Activated CD8-positive, alpha-beta memory T cell treated with anti-CD3 and anti-CD28 coated beads for 36 hours (primary cell): ENCODE data around the gene PERCC1. TPM values are rescaled to one million over a fixed set of nuclear protein-coding genes. Genes with fewer than 3 reads are reported as not detected.
"Not testable (repeated sequence)": the region's sequence is repeated elsewhere in the genome, so short reads cannot be mapped to it uniquely, and the experiment has no call there.

Experiments
- CTCF ChIA-PET: fragments of 350-600 bp; sonication (Branson Sonifier 250); formaldehyde crosslinking; loops from one replicate; lab custom pipeline; 2021; ENCODE audit warnings: antibody characterized with exemption; lab: Charles Lee
- POLR2A ChIA-PET: fragments of 350-600 bp; sonication (Branson Sonifier 250); formaldehyde crosslinking; loops from one replicate; lab custom pipeline; 2021; ENCODE audit warnings: antibody characterized with exemption; lab: Charles Lee
- total RNA-seq, 2 experiments: library from RNA; stranded (reverse); gene quantifications; one replicate each; pipeline ENCODE4 v1.2.3, GENCODE V29; 2021

Gene PERCC1
- total RNA-seq, 2 experiments from 2014 or later: 0.34 to 0.70 TPM

DNA sequence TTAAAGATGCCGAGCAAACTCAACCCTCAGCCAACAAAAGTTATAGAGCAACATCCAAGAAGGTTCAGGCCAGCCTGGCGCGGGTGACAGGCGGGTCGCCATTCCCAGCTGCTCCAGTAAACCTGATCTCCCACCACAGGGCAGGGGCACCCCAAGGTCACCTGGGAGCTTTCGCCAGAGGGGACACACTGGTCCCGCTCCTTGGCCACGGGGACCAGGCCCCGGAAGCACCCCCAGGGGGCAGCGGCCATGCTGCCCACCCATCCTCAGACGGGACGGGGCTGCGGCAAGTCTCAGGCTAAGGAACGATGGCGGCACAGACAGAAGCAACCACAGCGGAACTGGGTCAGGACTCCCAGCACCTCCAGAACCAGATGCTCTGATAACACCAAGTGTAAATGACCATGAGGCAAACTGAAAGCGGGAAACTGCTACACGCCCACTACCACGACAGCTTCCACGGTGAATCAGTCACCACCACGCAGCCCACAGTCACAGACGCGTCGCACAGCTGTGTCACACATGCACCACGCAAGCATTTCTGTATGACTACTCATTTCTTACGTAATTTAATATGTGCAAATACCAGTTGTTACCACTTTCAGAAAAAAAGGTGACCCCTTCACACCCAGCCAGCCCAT is 27.6 kb downstream of the PERCC1 start:
- POLR2A ChIA-PET: no interaction called here
- CTCF ChIA-PET: no interaction called here

DNA sequence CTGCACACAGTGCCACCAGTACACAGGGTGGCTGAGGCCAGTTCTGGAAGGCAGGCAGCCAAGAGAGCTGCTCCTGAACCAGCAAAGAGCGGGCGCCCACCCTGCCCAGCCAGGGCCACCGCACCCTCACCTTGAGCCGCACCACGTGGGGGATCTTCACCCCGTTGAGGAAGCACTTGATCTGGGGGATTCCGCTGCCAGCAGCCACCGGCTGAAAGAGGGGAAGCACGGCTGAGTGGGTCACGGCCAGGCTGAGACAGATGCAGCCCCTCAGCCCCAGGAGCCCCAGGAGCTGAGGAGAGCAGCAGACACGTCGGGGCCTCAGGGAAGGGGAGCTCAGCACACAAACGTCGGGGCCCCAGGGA is 28.1 kb downstream of the PERCC1 start:
- POLR2A ChIA-PET: no interaction called here
- CTCF ChIA-PET: no interaction called here

DNA sequence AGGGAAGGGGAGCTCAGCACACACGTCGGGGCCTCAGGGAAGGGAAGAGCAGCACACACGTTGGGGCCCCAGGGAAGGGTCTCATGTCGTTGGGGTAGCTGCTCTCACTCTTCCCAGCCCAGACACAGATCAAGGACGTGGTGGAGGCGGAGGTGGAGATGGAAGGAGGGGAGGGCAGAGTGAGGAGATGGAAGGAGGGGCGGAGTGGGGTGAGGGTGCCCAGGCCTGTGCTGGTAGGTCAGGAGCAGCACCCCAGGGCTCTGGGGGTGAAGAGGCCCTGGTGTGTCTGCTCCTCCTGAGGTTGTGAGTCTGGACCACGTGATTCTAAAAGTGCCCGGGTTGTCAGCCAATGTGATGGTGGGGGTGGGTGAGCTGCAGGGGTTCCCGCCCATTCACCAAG is 29.1 kb downstream of the PERCC1 start:
- ChIA-PET POLR2A (interaction anchor here (0.8 kb wide), 1 partner anchor 46 kb away, joined by 7 read pairs; no protein-coding TSS in a partner anchor), CTCF (no interaction called here)

DNA sequence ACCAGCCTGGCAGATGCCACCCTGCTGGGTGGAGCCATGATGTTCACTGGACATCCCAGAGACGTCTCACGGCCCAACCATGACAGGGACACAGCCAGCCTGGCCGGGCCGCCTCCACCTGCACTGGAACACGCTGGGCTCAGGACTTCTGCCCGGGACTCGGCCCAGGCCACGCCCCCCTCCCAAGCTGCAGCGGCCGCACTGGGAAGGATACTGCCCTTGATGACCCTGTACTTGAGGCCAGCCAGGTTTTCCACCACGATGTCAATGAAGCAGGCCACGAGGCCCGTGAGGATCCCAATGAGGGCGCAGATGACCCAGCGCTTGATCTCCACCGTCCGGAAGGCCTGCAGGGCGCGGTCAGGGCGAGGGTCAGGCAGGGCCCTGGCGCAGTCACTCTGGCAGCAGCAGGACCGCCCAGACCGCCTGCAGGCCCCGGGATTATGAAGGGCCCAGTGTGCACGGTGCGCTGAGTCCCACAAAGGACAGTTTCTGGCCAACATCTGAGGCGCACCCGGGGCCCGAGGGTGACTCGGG is 29.8 kb downstream of the PERCC1 start:
- ChIA-PET CTCF (no interaction called here), POLR2A (no interaction called here)

DNA sequence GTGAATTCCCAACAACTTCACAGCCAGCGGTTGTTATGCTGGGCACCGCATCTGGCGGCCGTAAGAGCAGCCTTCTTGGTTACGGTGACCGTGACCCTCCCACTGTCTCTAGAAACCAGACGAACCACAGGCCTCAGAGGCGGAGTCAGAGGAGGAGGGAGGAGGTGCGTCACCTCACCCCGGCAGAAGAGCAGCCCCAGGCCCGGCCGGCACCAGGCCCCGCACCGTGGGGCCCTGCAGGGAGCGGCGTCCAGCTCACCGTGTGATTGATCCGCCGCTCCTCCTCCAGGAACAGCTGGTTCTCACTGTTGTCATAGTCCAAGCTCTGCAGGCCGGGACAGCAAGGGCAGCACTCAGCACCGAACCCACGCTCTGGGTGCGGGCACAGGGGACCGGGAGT is 30.3 kb downstream of the PERCC1 start:
- ChIA-PET POLR2A (no interaction called here), CTCF (no interaction called here)

DNA sequence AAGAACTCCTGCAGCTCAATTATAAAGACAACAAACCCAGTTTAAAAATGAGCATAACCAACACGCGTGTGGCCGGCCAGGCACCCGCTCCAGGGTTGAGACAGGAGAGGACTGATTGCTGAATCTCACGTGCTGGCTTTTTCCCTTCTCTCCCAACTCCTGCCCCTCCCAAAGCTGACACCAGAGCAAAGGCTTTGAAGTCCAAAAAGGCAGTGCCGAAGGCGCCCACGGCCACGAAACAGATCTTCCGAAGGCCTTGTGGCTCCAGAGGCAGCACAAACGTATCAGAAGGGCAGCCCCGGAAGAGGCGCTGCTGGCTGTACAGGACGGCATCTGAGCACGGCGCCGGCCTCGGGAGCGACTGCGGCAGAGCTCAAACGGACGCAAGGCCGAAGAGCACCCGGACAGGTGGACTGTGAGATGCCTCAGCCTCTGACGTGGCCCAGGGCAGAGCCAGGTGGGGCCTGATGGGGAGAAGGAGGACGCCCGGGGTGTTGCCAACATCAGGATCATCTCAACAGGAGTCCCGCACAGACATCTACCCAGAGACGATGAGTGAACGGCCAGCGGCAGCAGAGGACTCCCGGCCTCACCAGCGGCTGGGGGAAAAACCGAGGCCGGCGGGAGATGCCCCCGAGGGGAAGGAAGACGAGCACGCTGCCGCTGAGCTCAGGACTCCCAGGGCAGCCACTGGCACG is 33.5 kb downstream of the PERCC1 start:
- ChIA-PET CTCF (no interaction called here), POLR2A (no interaction called here)

DNA sequence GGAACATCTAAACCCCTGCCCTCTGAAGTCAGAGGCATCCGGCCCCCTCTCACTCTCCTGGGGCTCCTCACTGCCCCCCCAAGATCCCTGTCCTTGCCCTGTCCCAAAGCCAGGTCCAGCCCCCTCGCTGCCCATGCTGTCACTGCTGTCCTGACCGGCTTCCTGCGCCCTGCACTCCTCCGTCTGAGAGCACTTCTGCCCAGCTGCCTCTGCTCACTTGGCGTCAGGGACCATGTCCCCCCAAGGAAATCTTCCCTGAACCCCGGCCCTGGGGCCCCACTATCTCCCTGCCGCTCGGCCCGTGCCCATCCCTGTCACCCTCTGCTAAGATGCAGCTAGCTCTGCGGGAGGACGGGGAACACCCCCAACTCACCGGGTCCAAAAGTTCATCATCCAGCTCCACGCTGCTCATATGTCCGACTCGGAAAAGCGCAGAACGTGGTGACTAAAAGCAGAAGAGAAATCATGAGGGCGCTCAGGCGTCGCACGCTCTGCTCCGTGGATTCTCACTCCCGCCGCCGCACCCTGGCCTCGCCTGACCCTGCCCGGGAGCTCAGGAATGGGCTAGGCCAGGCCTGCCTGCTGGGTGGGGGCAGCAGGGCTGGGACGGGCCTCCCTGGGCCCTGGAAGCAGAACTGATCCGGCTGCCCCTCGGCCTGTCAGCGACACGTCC is 34.2 kb downstream of the PERCC1 start:
- CTCF ChIA-PET: no interaction called here
- POLR2A ChIA-PET: no interaction called here

DNA sequence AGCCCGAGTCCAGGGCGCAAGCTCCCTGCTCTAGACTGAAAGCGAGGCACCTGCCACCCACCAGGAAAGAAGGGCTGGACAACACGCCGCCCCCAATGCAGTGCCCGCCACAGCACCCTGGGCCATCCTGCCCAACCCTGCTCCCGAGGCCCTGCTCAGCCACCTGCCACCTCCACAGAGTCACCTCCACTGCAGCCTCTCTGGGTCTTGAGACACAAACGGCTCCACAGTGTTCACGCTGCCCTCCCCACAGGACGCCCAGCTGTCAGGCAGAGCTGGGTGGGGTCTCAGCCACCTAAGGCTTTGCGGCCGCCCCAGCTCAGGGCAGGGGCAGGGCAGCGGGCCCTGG is 34.7 kb downstream of the PERCC1 start:
- ChIA-PET POLR2A (no interaction called here), CTCF (no interaction called here)

DNA sequence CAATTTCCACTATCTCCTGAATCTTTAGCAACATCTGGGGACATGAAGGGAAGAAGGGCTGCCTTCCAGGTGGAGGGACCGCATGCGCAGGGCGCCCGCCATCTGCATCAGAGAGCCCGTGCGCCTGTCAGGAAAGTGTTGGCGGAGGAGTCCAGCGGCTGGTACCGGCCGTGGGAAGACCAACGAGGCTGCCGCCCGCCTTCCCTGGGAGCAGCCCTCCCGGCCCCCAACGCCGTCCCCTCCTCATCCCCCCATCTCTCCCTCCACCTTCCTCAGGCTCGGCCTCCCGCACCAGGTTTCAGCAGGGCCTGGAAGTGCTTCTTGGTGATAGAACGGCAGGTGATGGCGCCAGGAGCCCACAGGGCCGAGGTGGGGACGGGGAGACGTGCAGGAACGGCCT is 35.2 kb downstream of the PERCC1 start:
- POLR2A ChIA-PET: no interaction called here
- CTCF ChIA-PET: interaction anchor here (0.6 kb wide), 1 partner anchor 102 kb away, joined by 4 read pairs; no protein-coding TSS in a partner anchor

DNA sequence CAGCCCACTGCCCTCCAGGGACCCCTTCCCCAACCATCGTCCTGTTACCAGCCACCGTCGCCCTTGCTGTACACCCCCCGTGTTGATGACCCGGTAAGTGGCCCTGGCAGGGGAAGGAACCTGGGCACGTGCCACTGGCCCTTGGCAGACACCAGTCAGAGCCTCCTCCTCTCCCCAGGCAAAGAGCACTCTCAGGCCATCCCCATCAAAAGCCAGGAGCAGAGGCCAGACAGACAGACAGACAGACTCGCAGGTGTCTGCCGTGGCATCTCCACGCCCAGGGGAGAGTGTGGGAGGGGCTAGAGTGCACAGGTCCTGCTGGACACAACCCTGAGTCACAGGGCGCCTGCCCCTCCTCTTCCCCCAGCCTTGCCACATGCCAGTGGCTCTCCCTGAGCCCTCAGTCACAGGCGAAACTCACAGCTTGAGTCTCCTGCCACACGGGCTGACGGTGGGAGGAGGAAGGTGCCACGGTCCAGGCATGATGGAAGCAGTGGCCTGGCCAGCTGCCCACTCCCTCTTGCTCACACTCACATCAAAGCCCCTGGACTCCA is 36.2 kb downstream of the PERCC1 start:
- CTCF ChIA-PET: interaction anchor here (0.6 kb wide), 1 partner anchor 103 kb away, joined by 4 read pairs; no protein-coding TSS in a partner anchor

DNA sequence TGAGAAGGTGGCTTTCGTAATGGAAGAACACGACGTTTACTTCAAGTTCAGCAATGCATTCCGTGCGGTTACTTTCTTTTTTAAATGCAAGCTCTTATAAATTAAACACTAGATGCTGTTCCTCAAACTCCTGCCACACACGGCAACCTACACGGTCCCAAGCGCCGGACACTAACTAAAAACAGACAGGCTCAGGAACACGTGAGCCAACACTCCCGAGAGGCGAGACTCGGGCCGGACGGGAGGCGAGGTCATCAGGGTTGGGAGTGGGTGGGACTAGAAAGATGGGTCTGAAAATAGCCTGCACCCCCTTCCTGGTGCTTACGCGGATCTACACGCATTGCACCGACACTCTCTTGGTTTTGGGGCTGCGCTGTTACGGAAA is 37.5 kb downstream of the PERCC1 start:
- POLR2A ChIA-PET: no interaction called here
- CTCF ChIA-PET: no interaction called here

More for the DNA sequence above, 36.2 kb downstream of the PERCC1 start:
- POLR2A ChIA-PET: no interaction called here

DNA sequence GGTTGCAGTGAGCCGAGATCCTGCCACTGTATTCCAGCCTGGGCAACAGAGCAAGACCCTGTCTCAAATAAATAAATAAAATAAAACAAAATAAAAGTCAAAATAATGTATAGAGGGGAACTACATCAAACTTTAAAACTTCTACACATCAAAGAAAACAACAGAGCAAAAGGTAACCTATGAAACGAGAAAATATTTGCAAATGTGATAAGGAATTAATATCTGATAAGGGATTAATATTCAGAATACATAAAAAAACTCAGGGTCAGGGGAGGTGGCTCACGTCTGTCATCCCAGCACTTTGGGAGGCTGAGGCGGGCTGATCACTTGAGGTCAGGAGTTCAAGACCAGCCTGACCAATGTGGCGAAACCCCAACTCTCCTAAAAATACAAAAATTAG is 38.3 kb downstream of the PERCC1 start:
- CTCF ChIA-PET: interaction anchor here (0.7 kb wide), 1 partner anchor 1218 kb away, joined by 3 read pairs; no protein-coding TSS in a partner anchor
- POLR2A ChIA-PET: not testable (repeated sequence)

DNA sequence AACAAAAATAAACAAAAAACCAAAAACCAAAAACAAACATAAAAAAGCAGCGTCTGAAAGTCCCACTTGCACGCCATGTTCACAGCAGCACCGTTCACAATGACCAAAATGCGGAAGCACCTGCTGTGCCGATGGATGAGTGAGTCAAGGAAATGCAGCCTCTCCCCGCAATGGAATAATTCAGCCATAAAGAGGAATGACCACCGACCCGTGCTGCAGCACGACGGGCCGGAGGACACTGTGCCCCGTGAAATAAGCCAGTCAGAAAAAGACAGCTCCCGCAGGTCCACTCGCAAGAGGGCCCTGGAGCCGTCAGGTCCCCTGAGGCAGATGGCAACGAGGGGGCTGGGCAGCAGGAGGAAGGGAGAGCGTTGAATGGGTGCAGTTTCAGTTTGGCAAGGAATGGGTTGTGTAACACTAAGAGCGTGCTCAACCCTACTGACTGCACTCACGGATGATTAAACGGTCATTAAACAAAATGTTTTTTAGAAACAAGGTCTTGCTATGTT is 38.9 kb downstream of the PERCC1 start:
- POLR2A ChIA-PET: no interaction called here
- CTCF ChIA-PET: no interaction called here

DNA sequence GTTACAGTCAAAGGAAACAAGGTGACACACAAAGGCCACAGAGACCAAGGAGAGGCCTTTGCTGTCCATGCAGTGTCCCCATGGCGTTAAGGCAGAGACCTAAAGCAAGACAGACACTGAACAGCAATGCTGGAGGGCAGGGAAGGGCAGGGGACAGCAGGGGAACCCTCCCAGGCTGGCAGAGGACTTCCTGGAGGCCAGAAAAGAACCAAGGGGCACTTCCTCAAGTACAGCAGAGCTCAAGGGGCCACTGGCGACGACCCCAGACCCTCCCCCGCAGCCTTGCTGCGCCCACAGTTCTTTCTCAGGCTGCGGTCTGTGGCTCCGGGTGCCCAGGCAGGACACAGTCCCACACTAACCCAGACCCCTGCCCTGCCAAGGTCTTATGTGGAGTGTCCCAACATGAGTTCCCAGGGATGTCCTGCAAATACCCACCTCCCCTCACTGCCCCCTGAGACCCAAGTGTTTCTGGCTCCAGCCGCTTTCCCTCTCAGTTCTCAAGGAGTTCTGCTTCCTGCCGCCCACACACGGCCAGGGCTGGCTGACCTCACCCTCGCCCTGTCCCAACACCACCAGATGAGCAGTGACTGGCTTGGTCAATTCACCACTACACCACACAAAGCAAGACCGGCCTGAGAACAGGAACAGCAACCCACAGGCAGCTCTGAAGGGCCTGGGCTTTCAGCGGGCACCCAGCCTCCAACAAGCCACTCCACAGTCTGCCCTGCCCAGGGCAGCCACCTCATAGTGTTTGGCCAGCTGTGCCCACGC is 39.8 kb downstream of the PERCC1 start:
- ChIA-PET POLR2A (no interaction called here), CTCF (no interaction called here)

DNA sequence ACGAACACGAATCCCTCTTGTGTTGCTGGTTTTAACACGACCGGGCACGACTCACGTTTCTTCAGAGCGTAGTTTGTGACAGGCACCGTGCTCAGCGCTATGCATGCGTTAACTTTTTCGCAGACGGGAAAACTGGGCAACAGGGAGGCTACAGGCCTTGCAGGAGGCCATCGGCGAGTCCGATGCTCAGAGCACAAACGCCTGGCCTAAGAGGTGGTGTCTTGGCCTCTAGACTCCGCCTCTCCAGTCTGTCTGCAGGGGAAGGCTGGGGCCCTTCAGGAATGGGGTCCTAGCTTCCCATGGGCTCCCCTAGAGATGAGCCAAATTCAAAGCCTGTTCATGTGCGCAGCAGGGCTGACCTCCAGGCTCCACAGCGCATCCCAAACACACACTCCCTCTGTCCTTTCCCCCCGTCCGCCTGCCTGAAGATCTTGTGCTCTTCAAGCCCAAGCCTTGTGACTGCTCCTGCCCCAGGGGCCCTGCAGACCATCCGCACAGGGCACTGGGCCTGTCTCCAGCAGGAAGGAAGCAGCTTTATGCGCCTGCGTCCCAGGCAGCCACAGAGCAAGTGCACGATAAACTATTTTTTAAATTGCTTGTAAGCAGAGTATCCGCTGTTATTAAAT is 40.8 kb downstream of the PERCC1 start:
- ChIA-PET CTCF (no interaction called here), POLR2A (no interaction called here)

DNA sequence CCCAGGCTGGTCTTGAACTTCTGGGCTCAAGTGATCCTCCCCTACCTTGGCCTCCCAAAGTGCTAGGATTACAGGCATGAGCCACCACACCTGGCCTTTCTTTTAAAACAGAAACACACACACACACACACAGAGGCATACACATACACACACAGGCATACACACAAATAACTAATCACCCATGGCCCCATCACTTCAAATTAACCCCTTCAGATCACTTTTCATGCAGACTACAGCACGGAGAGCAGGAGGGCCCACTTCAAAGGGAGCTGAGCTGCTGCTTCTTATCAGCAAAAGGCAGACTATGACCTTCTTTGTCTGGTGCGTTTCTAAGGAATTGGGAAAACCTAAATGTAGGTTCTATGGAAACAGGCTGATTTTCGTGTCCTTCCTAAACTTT is 42.1 kb downstream of the PERCC1 start:
- ChIA-PET POLR2A (no interaction called here), CTCF (interaction anchor here (0.6 to 0.7 kb wide), 2 partner anchors 11 to 42 kb away, joined by 3 read pairs; partner anchors contain the start of gene PERCC1)

DNA sequence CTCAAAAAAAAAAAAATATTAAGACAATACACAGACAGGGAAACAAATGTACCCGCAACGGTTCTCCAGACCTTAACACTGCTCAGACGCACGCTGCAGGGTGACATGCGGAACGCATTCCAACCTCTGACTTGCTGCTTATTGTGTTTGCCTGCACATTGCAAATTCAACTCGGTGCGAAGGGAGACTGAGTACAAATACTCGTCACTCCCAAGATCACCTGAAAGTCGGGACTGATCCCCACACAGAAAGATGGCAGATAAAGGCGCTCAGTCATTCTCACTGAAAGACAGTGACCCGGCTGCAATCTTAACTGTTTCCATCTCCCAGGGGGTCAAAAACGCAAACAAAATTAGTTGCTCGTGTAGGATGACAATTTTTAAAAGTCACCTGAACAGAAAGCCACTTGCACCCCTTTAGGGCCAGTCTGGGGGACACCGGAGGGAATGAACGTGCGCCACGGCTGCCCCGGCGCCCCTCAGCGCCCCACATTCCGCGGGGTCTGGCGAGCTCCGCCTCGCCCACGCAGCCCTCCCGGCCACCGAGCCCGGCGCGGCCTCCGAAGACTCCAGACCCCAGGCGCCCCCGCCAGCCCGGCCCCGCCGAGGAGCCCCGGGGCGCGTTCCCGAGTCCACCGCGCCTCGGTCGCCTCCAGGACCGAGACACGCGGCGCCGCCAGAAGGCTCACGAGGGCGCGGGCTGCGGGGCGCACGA is 43.4 kb downstream of the PERCC1 start:
- CTCF ChIA-PET: interaction anchor here (0.6 kb wide), 1 partner anchor 57 kb away, joined by 3 read pairs; no protein-coding TSS in a partner anchor
- POLR2A ChIA-PET: interaction anchor here (0.6 kb wide), 1 partner anchor 231 kb away, joined by 5 read pairs; no protein-coding TSS in a partner anchor
